H9 (cell line): ENCODE results near the gene SLC9A9. TPM values are rescaled to one million over a fixed set of nuclear protein-coding genes. Genes with fewer than 3 reads are reported as not detected.

ENCODE experiments used
- DNase-seq: peaks from one replicate; pipeline ENCODE4 v3.0.0-alpha.2; 2017
- H2AFZ ChIP-seq: one replicate; pipeline ENCODE4 v1.6.1; 2013; ENCODE audit warnings: mild to moderate bottlenecking, low read length, control low read depth, moderate library complexity
- H2AK5ac ChIP-seq: 2 replicates; pipeline ENCODE4 v1.6.1; 2013; ENCODE audit warnings: low read length, control low read depth, mixed read lengths; ENCODE audit not compliant: insufficient read length
- H2BK120ac ChIP-seq: one replicate; pipeline ENCODE4 v1.6.1; 2013; ENCODE audit warnings: low read depth, mild to moderate bottlenecking, low read length, control low read depth, inconsistent platforms; ENCODE audit not compliant: poor library complexity, severe bottlenecking
- H2BK12ac ChIP-seq: 2 replicates; pipeline ENCODE4 v1.6.1; 2013; ENCODE audit warnings: low read length, control low read depth, mixed read lengths, low read depth; ENCODE audit not compliant: insufficient read length
- H2BK15ac ChIP-seq: 2 replicates; pipeline ENCODE4 v1.6.1; 2013; ENCODE audit warnings: low read depth, low read length, control low read depth
- H2BK20ac ChIP-seq: one replicate; pipeline ENCODE4 v1.6.1; 2013; ENCODE audit warnings: low read depth, mild to moderate bottlenecking, low read length, control low read depth, inconsistent platforms; ENCODE audit not compliant: poor library complexity, severe bottlenecking
- H2BK5ac ChIP-seq: 2 replicates; pipeline ENCODE4 v1.6.1; 2013; ENCODE audit warnings: low read length, control low read depth, mixed read lengths; ENCODE audit not compliant: insufficient read length
- H3K14ac ChIP-seq: 2 replicates; pipeline ENCODE4 v1.6.1; 2013; ENCODE audit warnings: low read length, control low read depth; ENCODE audit not compliant: insufficient read depth
- H3K18ac ChIP-seq: 2 replicates; pipeline ENCODE4 v1.6.1; 2013; ENCODE audit warnings: low read depth, mild to moderate bottlenecking, mixed read lengths, low read length, control low read depth; ENCODE audit not compliant: insufficient read length
- H3K23ac ChIP-seq: 2 replicates; pipeline ENCODE4 v1.6.1; 2013; ENCODE audit warnings: low read length, control low read depth, mixed read lengths, low read depth; ENCODE audit not compliant: insufficient read length
- H3K23me2 ChIP-seq: 2 replicates; pipeline ENCODE4 v1.6.1; 2013; ENCODE audit warnings: low read depth, mild to moderate bottlenecking, mixed read lengths, low read length, control low read depth; ENCODE audit not compliant: insufficient read length, poor library complexity, severe bottlenecking
- H3K27ac ChIP-seq: 2 replicates; pipeline ENCODE4 v1.5.1; 2013; ENCODE audit warnings: low read length, control low read depth, mixed read lengths, low read depth; ENCODE audit not compliant: insufficient read length
- H3K27me3 ChIP-seq: 2 replicates; pipeline ENCODE4 v1.6.1; 2013; ENCODE audit warnings: low read length, control low read depth, inconsistent platforms; ENCODE audit not compliant: insufficient read depth
- H3K4ac ChIP-seq: 2 replicates; pipeline ENCODE4 v1.6.1; 2013; ENCODE audit warnings: low read depth, mild to moderate bottlenecking, control low read depth, inconsistent platforms, low read length, moderate library complexity
- H3K4me1 ChIP-seq: 2 replicates; pipeline ENCODE4 v1.6.1; 2013; ENCODE audit warnings: low read length, control low read depth, inconsistent platforms; ENCODE audit not compliant: insufficient read depth
- H3K4me2 ChIP-seq: 2 replicates; pipeline ENCODE4 v1.6.1; 2013; ENCODE audit warnings: low read length, control low read depth, mixed read lengths; ENCODE audit not compliant: insufficient read length, insufficient read depth
- H3K56ac ChIP-seq: 2 replicates; pipeline ENCODE4 v1.6.1; 2013; ENCODE audit warnings: low read depth, mild to moderate bottlenecking, mixed read lengths, low read length, control low read depth; ENCODE audit not compliant: insufficient read length
- H3K79me1 ChIP-seq: 2 replicates; pipeline ENCODE4 v1.6.1; 2013; ENCODE audit warnings: low read depth, mild to moderate bottlenecking, moderate library complexity, low read length, control low read depth, inconsistent platforms; ENCODE audit not compliant: insufficient read depth, poor library complexity, severe bottlenecking
- H3K79me2 ChIP-seq: 2 replicates; pipeline ENCODE4 v1.6.1; 2013; ENCODE audit warnings: low read length, control low read depth, inconsistent platforms; ENCODE audit not compliant: insufficient read depth
- H3K9ac ChIP-seq: 2 replicates; pipeline ENCODE4 v1.6.1; 2013; ENCODE audit warnings: low read length, control low read depth, mixed read lengths; ENCODE audit not compliant: insufficient read length; ENCODE audit errors: extremely low read depth
- H3K9me3 ChIP-seq: one replicate; pipeline ENCODE4 v1.6.1; 2013; ENCODE audit warnings: low read depth, low read length, inconsistent platforms; ENCODE audit not compliant: control insufficient read depth
- H3T11ph ChIP-seq: one replicate; pipeline ENCODE4 v1.6.1; 2013; ENCODE audit warnings: mild to moderate bottlenecking, low read length, control low read depth, inconsistent platforms
- H4K20me1 ChIP-seq: one replicate; pipeline ENCODE4 v1.6.1; 2013; ENCODE audit not compliant: control insufficient read depth, insufficient read length, insufficient read depth
- H4K5ac ChIP-seq: 2 replicates; pipeline ENCODE4 v1.6.1; 2013; ENCODE audit warnings: low read depth, mild to moderate bottlenecking, mixed read lengths, low read length, control low read depth; ENCODE audit not compliant: insufficient read length
- H4K8ac ChIP-seq: replicated peaks from 2 replicates; pipeline ENCODE4 v1.6.1; 2013; ENCODE audit warnings: low read length, control low read depth, mixed read lengths, low read depth; ENCODE audit not compliant: insufficient read length
- H4K91ac ChIP-seq: 2 replicates; pipeline ENCODE4 v1.6.1; 2013; ENCODE audit warnings: low read depth, mild to moderate bottlenecking, moderate library complexity, mixed read lengths, low read length, control low read depth; ENCODE audit not compliant: insufficient read length
- H3K27ac Mint-ChIP-seq, 3 experiments: 2 replicates in 2 of 3; 3 replicates in 1 of 3; pipeline ENCODE4 v1.8.0; 2020 to 2021; ENCODE audit warnings: mixed read lengths in 3 of 3, mild to moderate bottlenecking in 1 of 3, moderate library complexity in 1 of 3
- H3K27me3 Mint-ChIP-seq: 2 replicates; pipeline ENCODE4 v1.8.0; 2021; ENCODE audit warnings: low read depth, mild to moderate bottlenecking, moderate library complexity, mixed read lengths
- H3K36me3 Mint-ChIP-seq, 3 experiments: 2 replicates in 2 of 3; 3 replicates in 1 of 3; pipeline ENCODE4 v1.8.0; 2020 to 2021; ENCODE audit warnings: low read depth in 3 of 3, mixed read lengths in 3 of 3; ENCODE audit not compliant: insufficient read depth in 1 of 3
- H3K4me1 Mint-ChIP-seq, 2 experiments: 2 replicates each; pipeline ENCODE4 v1.8.0; 2020; ENCODE audit warnings: mixed read lengths in 2 of 2
- H3K4me3 Mint-ChIP-seq, 2 experiments: 2 replicates in 1 of 2; 3 replicates in 1 of 2; pipeline ENCODE4 v1.8.0; 2020 to 2021; ENCODE audit warnings: mild to moderate bottlenecking in 2 of 2, mixed read lengths in 2 of 2, moderate library complexity in 1 of 2
- H3K9me3 Mint-ChIP-seq, 2 experiments: 2 replicates in 1 of 2; 3 replicates in 1 of 2; pipeline ENCODE4 v1.8.0; 2020; ENCODE audit warnings: mild to moderate bottlenecking in 2 of 2, mixed read lengths in 2 of 2, moderate library complexity in 1 of 2
- WGBS: extraction: QIAGEN DNeasy Blood & Tissue Kit; methylation state at CpG from one replicate; pipeline ENCODE4 v1.1.7; 2013; ENCODE audit warnings: missing lambda C conversion rate, low lambda C conversion rate, mixed read lengths; ENCODE audit not compliant: insufficient read length; ENCODE audit errors: extremely low coverage; 5-methylcytosine and 5-hydroxymethylcytosine counted together
- total RNA-seq: library from RNA; stranded (reverse); gene quantifications from 2 replicates; pipeline ENCODE4 v1.2.1, GENCODE V29; 2021
- TF ChIP-seq, protein P1 (sequence below): fragments of 200-600 bp; sonication (generic); conservative IDR thresholded peaks from 3 replicates; pipeline ENCODE4 v1.8.0; 2021; ENCODE audit warnings: antibody characterized with exemption, mild to moderate bottlenecking

The SLC9A9 gene
- total RNA-seq, 1 experiment from 2014 or later = 0.35 TPM

DNA sequence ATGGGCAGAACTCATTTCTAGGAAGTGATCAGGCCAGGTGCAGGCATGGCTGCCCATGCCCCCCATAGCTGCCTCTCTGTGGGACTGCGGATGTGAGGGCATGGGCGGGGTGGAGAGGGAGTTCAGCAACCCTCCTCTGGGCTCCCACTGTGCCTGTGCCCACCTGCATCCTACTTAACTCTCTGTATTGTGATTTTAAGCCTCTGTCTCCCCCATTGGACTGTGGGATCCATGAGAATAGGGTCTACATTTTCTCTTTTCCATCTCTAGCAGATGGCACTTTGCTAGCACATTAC lies 534.4 kb downstream of the SLC9A9 start:
- WGBS = no CpG with 5 or more reads among the region's 2 CpGs
- Histone ChIP-seq H3K9me3 (no peaks in the 10 kb centered on the region), H3K9ac (no peak overlapping the region), H2BK5ac (no peak overlapping the region), H3K4me2 (no peak overlapping the region), H3K79me2 (no peaks in the 10 kb centered on the region), H4K8ac (no peak overlapping the region), H2AFZ (no peak overlapping the region), H3T11ph (no peak overlapping the region), H3K4ac (no peak overlapping the region), H3K23ac (no peak overlapping the region), H3K79me1 (no peaks in the 10 kb centered on the region), H3K27me3 (no peaks in the 10 kb centered on the region), H2AK5ac (no peak overlapping the region), H3K18ac (no peak overlapping the region), H3K56ac (no peak overlapping the region), H3K27ac (no peak overlapping the region), H2BK15ac (no peak overlapping the region), H3K4me1 (no peaks in the 10 kb centered on the region), H2BK120ac (no peak overlapping the region), H4K91ac (no peak overlapping the region), H4K5ac (no peak overlapping the region), H3K14ac (no peak overlapping the region), H2BK20ac (no peak overlapping the region), H4K20me1 (no peaks in the 10 kb centered on the region), H2BK12ac (no peak overlapping the region), H3K23me2 (no peaks in the 10 kb centered on the region)
- Mint-ChIP-seq H3K36me3 (no peaks in the 10 kb centered on the region), H3K4me1 (peaks cover 2% of the 10 kb centered on the region in 2 experiments; a peak in 1 of 4 replicates), H3K9me3 (no peaks in the 10 kb centered on the region), H3K4me3 (no peak overlapping the region), H3K27ac (no peak overlapping the region), H3K27me3 (no peaks in the 10 kb centered on the region)
- TF ChIP-seq, protein P1, sequence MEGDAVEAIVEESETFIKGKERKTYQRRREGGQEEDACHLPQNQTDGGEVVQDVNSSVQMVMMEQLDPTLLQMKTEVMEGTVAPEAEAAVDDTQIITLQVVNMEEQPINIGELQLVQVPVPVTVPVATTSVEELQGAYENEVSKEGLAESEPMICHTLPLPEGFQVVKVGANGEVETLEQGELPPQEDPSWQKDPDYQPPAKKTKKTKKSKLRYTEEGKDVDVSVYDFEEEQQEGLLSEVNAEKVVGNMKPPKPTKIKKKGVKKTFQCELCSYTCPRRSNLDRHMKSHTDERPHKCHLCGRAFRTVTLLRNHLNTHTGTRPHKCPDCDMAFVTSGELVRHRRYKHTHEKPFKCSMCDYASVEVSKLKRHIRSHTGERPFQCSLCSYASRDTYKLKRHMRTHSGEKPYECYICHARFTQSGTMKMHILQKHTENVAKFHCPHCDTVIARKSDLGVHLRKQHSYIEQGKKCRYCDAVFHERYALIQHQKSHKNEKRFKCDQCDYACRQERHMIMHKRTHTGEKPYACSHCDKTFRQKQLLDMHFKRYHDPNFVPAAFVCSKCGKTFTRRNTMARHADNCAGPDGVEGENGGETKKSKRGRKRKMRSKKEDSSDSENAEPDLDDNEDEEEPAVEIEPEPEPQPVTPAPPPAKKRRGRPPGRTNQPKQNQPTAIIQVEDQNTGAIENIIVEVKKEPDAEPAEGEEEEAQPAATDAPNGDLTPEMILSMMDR = no peak
- DNase-seq = no peak
